HFF-Myc (cell line): Measurements from ENCODE around the gene TEKTIP1.
"Not testable (repeated sequence)": the region's sequence is repeated elsewhere in the genome, so short reads cannot be mapped to it uniquely, and the experiment has no call there.

Source experiments
- DNase-seq: peaks from one replicate; pipeline ENCODE4 v3.0.0-alpha.2; 2011; ENCODE audit warnings: low read depth; ENCODE audit errors: extremely low read depth
- H3K4me3 ChIP-seq: replicated peaks from 2 replicates; pipeline ENCODE4 v1.5.1; 2011; ENCODE audit warnings: low read depth, mild to moderate bottlenecking, control low read depth, low read length
- CTCF ChIP-seq: IDR thresholded peaks from 2 replicates; pipeline ENCODE4 v1.5.1; 2012; ENCODE audit warnings: mild to moderate bottlenecking, low read depth, low read length, control low read depth; ENCODE audit errors: missing control alignments

The TEKTIP1 gene

DNA sequence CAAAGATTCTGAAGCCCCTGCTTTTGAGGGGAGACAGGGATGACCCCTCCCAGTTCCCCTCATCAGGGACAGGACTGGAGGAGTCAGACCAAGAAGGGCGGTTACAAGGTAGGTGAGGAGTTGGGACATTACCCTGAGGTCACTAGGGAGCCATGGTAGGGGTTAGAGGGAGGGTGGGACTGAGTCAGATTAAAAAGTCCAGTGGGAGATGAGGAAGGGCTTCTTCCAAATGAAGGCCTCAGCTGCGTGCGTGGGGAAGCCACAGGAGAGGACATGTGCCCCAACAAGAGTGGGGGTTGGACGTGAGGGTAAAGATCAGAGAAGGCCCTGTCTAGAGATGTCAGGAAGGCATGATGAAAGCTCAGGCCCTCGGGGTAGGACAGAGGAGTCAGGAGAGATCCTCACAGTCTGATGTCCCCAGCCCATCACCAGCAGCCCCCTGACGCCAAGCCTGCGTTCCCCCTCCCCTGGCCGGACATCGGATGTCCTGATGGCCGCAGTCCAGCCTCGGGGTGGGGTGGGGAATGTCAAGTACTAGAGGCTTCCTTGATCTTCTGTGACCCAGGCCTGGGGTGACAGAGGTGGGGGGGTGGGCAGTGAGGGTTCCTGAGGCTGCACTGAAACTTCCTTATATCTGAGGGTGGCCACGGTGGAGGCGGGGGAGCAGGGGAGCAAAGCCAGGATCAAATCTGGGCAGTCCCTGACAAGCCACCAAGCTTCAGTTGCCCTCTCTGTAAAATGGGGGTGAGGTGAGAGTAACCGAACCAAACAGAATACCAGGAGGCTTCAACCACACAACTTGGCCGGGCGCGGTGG lies 24.9 kb downstream of the TEKTIP1 start:
- no peak for TF ChIP-seq CTCF
- H3K4me3 ChIP-seq = no peak overlapping the region
- no peak for DNase-seq

- no peak overlapping the region for H3K4me3 ChIP-seq
- DNase-seq = no peak
- no peak for TF ChIP-seq CTCF
These were observed 26.2 kb downstream of the TEKTIP1 start for GRCh38 chr19:3565139-3565538.

DNA sequence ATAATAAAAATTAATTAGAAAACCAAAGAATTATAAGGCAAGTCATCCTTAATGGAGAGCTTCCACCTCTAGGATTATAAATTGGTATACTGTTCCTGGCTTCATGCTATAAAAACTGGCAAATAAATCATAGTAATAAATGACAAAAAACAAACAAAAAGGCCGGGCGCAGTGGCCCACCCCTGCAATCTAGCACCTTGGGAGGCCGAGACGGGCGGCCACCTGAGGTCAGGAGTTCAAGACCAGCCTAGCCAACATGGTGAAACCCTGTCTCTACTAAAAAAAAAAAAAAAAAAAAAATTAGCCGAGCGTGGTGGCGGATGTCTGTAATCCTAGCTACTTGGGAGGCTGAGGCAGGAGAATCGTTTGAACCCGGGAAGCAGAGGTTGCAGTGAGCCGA lies 31.1 kb downstream of the TEKTIP1 start:
- not testable (repeated sequence) for DNase-seq, H3K4me3 ChIP-seq

GRCh38 chr19:3570606-3571011 lies 31.6 kb downstream of the TEKTIP1 start:
- H3K4me3 ChIP-seq = no peak overlapping the region
- TF ChIP-seq CTCF = no peak
- no peak for DNase-seq

DNA sequence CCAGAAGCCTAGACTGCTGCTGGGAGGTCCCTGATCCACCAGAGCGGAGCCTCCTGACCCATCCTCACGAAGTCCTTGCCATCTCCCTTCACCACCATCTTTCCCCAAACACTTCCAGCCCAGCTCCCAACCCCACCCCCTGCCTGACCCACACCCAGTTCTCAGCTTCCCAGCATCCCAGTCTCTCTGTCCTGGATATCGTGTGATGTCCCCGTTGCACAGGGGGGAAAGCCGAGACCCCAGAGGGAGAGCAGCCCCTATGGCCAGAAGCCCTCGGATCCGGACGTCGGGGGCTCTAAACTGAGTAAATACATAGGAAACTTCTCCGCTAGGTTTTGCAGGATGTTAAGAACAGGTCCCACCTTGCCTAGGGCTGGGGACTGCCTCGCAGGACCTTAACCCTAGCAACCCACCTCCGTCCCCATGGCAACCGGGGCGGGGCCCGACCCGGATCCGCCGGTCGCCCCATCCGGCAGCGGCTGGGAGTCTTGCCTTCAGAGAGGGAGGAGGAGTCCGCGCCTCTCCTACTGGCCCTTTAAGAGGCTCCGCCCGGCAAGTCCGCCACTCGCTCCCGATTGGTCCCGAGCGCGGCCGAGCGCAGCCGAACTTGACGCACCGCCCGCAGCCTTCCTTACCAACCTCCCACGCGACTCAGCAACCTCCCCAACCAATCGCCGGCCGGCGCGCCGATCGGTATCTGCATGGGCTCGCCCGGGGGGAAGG lies 33.3 kb downstream of the TEKTIP1 start:
- DNase-seq = peak; percentile 97
- no peak for TF ChIP-seq CTCF
- H3K4me3 ChIP-seq = peak overlapping the region; percentile 67

- H3K4me3 ChIP-seq = peak within 1 kb of the TSS; percentile 67
- DNase-seq = no peak
- no peak for TF ChIP-seq CTCF
These were observed 33.8 kb downstream of the TEKTIP1 start, which contains the start of gene HMG20B for GRCh38 chr19:3572855-3573161. TSS of gene HMG20B (plus strand) at chr19:3572944. CDS start at chr19:3573310, 366 bp downstream.

DNA sequence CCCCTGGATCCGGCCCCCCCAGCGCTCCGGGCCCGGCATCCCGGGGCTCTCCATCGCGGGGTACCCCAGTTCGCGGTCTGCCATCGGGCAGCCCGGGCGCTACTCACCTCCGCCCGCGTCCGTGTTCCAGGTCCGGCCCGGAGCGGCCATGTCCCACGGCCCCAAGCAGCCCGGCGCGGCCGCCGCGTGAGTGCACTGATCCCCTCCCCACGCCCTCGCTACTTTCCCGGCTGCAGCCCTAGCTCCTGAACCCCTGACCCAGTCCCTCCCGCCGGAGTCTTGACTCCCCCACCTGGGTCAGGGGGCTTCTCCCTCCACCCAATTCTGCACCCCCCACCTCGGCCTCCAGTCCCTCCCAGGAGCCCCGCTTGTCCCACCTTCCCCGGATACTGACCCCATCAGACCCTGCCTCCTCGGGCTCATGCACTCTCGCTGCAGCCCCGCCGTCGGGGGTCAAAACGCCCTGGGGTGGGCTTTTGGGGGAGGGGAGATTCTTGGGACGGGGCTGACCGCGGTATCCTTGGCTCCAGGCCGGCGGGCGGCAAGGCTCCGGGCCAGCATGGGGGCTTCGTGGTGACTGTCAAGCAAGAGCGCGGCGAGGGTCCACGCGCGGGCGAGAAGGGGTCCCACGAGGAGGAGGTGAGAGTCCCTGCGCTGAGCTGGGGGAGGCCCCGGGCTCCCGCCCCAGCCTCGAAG lies 34.3 kb downstream of the TEKTIP1 start:
- no peak for DNase-seq
- TF ChIP-seq CTCF = no peak
- H3K4me3 ChIP-seq = peak overlapping the region; percentile 67
